ENCODE measurements around the gene HP1BP3.
A peak's percentile ranks its signal among the peaks of the same experiment; 100 is the strongest.

HP1BP3 gene

DNA sequence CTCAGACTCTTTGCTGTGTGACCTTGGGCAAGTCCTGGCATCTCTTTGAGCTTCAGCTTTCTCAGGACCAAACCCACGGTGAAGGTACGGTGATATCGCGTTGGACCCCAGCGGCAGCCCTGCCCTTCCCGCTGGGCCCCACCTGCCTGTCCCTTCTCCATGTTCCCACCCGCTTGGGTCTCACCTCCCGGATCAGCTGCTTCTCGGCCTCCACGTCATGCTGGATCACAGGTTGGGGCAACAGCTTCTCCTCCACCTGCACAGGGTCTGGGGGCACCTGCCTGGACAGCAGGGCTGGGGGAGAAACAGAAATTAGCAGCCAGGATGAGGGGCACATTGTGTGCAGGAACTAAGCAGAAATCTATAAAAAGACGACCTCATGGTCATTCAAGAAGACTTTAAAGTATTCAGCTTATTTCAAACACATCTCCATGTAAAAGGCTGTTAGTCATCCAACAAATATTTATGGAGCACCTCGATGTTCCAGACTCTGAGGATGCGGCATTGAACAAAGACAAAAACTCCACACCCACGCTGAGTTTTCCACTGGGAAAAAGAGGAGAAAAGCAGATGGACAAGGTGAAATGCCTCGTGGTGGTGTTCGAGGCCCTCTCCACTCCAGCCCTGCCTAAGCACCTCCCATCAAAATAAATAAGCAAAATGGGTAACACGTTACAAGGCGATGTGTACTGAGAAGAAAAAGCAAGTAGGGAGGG, 88.8 kb downstream of the HP1BP3 start:
- no peaks in the 10 kb centered on the region for H4K20me1 ChIP-seq (ENCODE audit: insufficient read depth, low read length, poor library complexity, severe bottlenecking)
- H3K9me2 ChIP-seq (replicated peaks; ENCODE audit: low read depth, low read length) = no peaks in the 10 kb centered on the region
- H2AFZ ChIP-seq (ENCODE audit: low read length) = no peak overlapping the region
- no peaks in the 10 kb centered on the region for H3F3A ChIP-seq (ENCODE audit: low read depth)
- H3K4me3 ChIP-seq (ENCODE audit: low read length, poor library complexity, severe bottlenecking) = no peak overlapping the region
- no peak overlapping the region for H3K9ac ChIP-seq (ENCODE audit: low read depth, low read length, poor library complexity, severe bottlenecking)
- no peaks in the 10 kb centered on the region for H3K36me3 ChIP-seq (ENCODE audit: insufficient read depth, low read length)
- H3K4me2 ChIP-seq (ENCODE audit: low read depth, low read length, poor library complexity, severe bottlenecking) = no peak overlapping the region
- no peak for TF ChIP-seq EZH2phosphoT487 (IDR thresholded peaks at IDR 0.05; ENCODE audit: borderline replicate concordance)
- TF ChIP-seq, protein P1, sequence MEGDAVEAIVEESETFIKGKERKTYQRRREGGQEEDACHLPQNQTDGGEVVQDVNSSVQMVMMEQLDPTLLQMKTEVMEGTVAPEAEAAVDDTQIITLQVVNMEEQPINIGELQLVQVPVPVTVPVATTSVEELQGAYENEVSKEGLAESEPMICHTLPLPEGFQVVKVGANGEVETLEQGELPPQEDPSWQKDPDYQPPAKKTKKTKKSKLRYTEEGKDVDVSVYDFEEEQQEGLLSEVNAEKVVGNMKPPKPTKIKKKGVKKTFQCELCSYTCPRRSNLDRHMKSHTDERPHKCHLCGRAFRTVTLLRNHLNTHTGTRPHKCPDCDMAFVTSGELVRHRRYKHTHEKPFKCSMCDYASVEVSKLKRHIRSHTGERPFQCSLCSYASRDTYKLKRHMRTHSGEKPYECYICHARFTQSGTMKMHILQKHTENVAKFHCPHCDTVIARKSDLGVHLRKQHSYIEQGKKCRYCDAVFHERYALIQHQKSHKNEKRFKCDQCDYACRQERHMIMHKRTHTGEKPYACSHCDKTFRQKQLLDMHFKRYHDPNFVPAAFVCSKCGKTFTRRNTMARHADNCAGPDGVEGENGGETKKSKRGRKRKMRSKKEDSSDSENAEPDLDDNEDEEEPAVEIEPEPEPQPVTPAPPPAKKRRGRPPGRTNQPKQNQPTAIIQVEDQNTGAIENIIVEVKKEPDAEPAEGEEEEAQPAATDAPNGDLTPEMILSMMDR (conservative IDR thresholded peaks at IDR 0.05; ENCODE audit: low read length) = no peak
- no peaks in the 10 kb centered on the region for H3K27me3 ChIP-seq (ENCODE audit: insufficient read depth, low read length, poor library complexity, severe bottlenecking)
- no peaks in the 10 kb centered on the region for H3K79me2 ChIP-seq (ENCODE audit: insufficient read depth, low read length)
- no peaks in the 10 kb centered on the region for H3K9me3 ChIP-seq (ENCODE audit: insufficient read depth, low read depth, low read length)
- H3K4me1 ChIP-seq (ENCODE audit: insufficient read depth, low read length, poor library complexity, severe bottlenecking) = peaks cover 3% of the 10 kb centered on the region

DNA sequence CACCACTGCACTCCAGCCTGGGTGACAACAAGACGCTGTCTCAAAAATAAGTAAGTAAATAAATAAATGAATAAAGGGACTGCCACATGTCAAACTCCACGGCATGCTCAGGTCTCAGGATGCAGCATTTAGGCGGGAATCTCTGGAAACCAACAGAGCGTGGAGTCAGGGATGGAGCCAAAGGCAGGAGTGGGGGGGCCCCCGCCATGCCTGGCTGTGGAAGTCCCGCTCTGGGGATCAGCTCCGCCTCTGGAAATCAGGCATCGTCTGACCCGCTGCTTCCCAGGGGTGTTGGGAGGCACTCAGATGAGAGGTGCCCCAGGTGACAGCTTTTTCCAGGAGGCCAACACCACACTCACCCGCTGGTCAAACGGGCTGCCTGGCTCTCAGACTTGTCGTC, 89.5 kb downstream of the HP1BP3 start:
- Histone ChIP-seq H3K36me3 (ENCODE audit: insufficient read depth, low read length) (no peaks in the 10 kb centered on the region), H3K9me2 (replicated peaks; ENCODE audit: low read depth, low read length) (no peaks in the 10 kb centered on the region), H3K4me2 (ENCODE audit: low read depth, low read length, poor library complexity, severe bottlenecking) (no peak overlapping the region), H3K9ac (ENCODE audit: low read depth, low read length, poor library complexity, severe bottlenecking) (no peak overlapping the region), H3K9me3 (ENCODE audit: insufficient read depth, low read depth, low read length) (no peaks in the 10 kb centered on the region), H3K27me3 (ENCODE audit: insufficient read depth, low read length, poor library complexity, severe bottlenecking) (no peaks in the 10 kb centered on the region), H3K79me2 (ENCODE audit: insufficient read depth, low read length) (no peaks in the 10 kb centered on the region), H4K20me1 (ENCODE audit: insufficient read depth, low read length, poor library complexity, severe bottlenecking) (no peaks in the 10 kb centered on the region), H3F3A (ENCODE audit: low read depth) (no peaks in the 10 kb centered on the region), H2AFZ (ENCODE audit: low read length) (no peak overlapping the region), H3K4me1 (ENCODE audit: insufficient read depth, low read length, poor library complexity, severe bottlenecking) (peaks cover 3% of the 10 kb centered on the region), H3K4me3 (ENCODE audit: low read length, poor library complexity, severe bottlenecking) (no peak overlapping the region)
- TF ChIP-seq EZH2phosphoT487 (IDR thresholded peaks at IDR 0.05; ENCODE audit: borderline replicate concordance) = no peak
- TF ChIP-seq, protein P1 (conservative IDR thresholded peaks at IDR 0.05; ENCODE audit: low read length) = no peak

DNA sequence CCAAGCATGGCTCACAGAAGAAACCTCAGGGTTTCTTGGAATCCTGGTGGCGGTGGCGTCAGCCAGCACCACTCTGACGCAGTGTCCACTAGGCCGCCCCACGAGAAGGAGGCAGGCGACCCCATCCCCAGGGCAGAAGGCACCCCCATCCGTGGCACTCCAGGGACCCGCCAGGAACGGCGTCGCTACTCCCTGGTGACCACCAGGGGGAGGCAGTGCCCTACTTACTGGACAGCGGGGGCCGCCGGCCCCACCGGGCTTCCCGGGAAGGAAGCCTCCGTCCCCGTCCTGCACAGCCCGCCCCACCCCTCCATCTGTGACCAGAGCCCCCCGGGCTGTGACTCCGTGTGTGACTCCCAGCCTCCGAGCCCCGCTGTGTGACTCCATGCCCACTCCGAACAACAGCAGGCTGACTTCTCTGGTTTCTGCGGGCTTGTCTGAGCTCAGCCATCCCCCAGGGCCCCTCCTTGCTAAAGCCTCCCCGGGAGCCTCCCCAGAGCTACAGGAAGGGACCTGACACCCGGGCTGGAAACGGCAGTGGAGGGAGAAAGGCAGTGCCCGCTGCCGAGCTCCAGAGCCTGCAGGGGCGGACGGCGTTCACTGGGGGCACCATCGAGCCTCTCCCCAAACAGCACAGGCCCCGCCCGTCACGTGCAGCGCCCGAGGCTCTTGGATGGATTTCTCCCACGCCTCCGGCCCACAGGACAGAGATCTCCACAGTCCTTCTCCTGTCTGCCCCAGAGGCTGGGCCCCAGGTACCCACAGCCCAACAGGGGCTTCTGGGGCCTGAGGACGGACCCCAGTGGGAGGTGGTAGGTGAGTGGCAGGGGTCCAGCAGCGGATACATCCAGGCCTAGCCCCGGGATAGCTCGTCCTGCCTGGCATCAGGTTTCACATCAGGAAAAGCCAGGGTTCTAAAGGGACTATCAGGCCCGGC, 90.4 kb downstream of the HP1BP3 start:
- Histone ChIP-seq H3K9me2 (replicated peaks; ENCODE audit: low read depth, low read length) (no peaks in the 10 kb centered on the region), H2AFZ (ENCODE audit: low read length) (peak overlapping the region; percentile 100), H3K4me2 (ENCODE audit: low read depth, low read length, poor library complexity, severe bottlenecking) (peak overlapping the region; percentile 90), H3K9me3 (ENCODE audit: insufficient read depth, low read depth, low read length) (no peaks in the 10 kb centered on the region), H3K4me3 (ENCODE audit: low read length, poor library complexity, severe bottlenecking) (peak overlapping the region; percentile 87), H3F3A (ENCODE audit: low read depth) (no peaks in the 10 kb centered on the region), H3K4me1 (ENCODE audit: insufficient read depth, low read length, poor library complexity, severe bottlenecking) (peaks cover 3% of the 10 kb centered on the region), H4K20me1 (ENCODE audit: insufficient read depth, low read length, poor library complexity, severe bottlenecking) (no peaks in the 10 kb centered on the region), H3K79me2 (ENCODE audit: insufficient read depth, low read length) (no peaks in the 10 kb centered on the region), H3K9ac (ENCODE audit: low read depth, low read length, poor library complexity, severe bottlenecking) (peak overlapping the region; percentile 78), H3K27me3 (ENCODE audit: insufficient read depth, low read length, poor library complexity, severe bottlenecking) (no peaks in the 10 kb centered on the region), H3K36me3 (ENCODE audit: insufficient read depth, low read length) (no peaks in the 10 kb centered on the region)
- TF ChIP-seq, protein P1 (conservative IDR thresholded peaks at IDR 0.05; ENCODE audit: low read length) = peak; percentile 82
- TF ChIP-seq EZH2phosphoT487 (IDR thresholded peaks at IDR 0.05; ENCODE audit: borderline replicate concordance) = no peak
